ENCODE data around the gene TMEM164.
"Not testable (repeated sequence)": the region's sequence is repeated elsewhere in the genome, so short reads cannot be mapped to it uniquely, and the experiment has no call there.

Gene TMEM164

GRCh38 chrX:110002300-110003166, at the start of gene TMEM164:
Gene TMEM164 (plus strand): TSS chrX:110003114. CDS start chrX:110003775, 661 bp downstream.
- no peak for DNase-seq (ENCODE audit: low read depth, low spot score)

GRCh38 chrX:109954333-109954732, 48.6 kb upstream of the TMEM164 start:
- no peak for DNase-seq (ENCODE audit: low read depth, low spot score)

GRCh38 chrX:109954955-109955354, 48.0 kb upstream of the TMEM164 start:
- no peak for DNase-seq (ENCODE audit: low read depth, low spot score)

GRCh38 chrX:109958266-109958665, 44.6 kb upstream of the TMEM164 start:
- no peak for DNase-seq (ENCODE audit: low read depth, low spot score)

- no peak for DNase-seq (ENCODE audit: low read depth, low spot score)
Measured at GRCh38 chrX:109959356-109959871, 43.5 kb upstream of the TMEM164 start.

GRCh38 chrX:109964390-109964789, 38.5 kb upstream of the TMEM164 start:
- DNase-seq (ENCODE audit: low read depth, low spot score) = no peak

- DNase-seq (ENCODE audit: low read depth, low spot score) = no peak
Measured at GRCh38 chrX:109966246-109966645, 36.7 kb upstream of the TMEM164 start.

GRCh38 chrX:109967156-109967555, 35.8 kb upstream of the TMEM164 start:
- DNase-seq (ENCODE audit: low read depth, low spot score) = no peak

- DNase-seq (ENCODE audit: low read depth, low spot score) = not testable (repeated sequence)
Measured at GRCh38 chrX:109970841-109971240, 32.1 kb upstream of the TMEM164 start.

GRCh38 chrX:109974906-109975655, 27.8 kb upstream of the TMEM164 start:
- DNase-seq (ENCODE audit: low read depth, low spot score) = no peak

GRCh38 chrX:109985210-109985609, 17.7 kb upstream of the TMEM164 start:
- DNase-seq (ENCODE audit: low read depth, low spot score) = not testable (repeated sequence)

GRCh38 chrX:109987884-109988283, 15.0 kb upstream of the TMEM164 start:
- DNase-seq (ENCODE audit: low read depth, low spot score) = no peak

GRCh38 chrX:109990582-109991276, 12.2 kb upstream of the TMEM164 start:
- no peak for DNase-seq (ENCODE audit: low read depth, low spot score)

- no peak for DNase-seq (ENCODE audit: low read depth, low spot score)
Measured at GRCh38 chrX:109992203-109992602, 10.7 kb upstream of the TMEM164 start.

GRCh38 chrX:109995155-109995554, 7.8 kb upstream of the TMEM164 start:
- no peak for DNase-seq (ENCODE audit: low read depth, low spot score)

- DNase-seq (ENCODE audit: low read depth, low spot score) = no peak
Measured at GRCh38 chrX:109997786-109998452, 5.0 kb upstream of the TMEM164 start.

- DNase-seq (ENCODE audit: low read depth, low spot score) = no peak
Measured at GRCh38 chrX:110000000-110000399, 2.9 kb upstream of the TMEM164 start.

- no peak for DNase-seq (ENCODE audit: low read depth, low spot score)
Measured at GRCh38 chrX:110000847-110001713, 1.8 kb upstream of the TMEM164 start.

- no peak for DNase-seq (ENCODE audit: low read depth, low spot score)
Measured at GRCh38 chrX:110001740-110002299, 1.1 kb upstream of the TMEM164 start.
